Stimulated activated CD8-positive, alpha-beta memory T cell treated with anti-CD3 and anti-CD28 coated beads, Interleukin-12 subunit alpha, Interleukin-12 subunit beta, amount 100 ng/mL, for 4 hours (primary cell): Measurements from ENCODE around the gene EXOC6.

ENCODE experiments used
- DNase-seq: peaks from one replicate; pipeline ENCODE4 v3.0.0-alpha.2; 2020; ENCODE audit warnings: low read depth

The EXOC6 gene, protein sequence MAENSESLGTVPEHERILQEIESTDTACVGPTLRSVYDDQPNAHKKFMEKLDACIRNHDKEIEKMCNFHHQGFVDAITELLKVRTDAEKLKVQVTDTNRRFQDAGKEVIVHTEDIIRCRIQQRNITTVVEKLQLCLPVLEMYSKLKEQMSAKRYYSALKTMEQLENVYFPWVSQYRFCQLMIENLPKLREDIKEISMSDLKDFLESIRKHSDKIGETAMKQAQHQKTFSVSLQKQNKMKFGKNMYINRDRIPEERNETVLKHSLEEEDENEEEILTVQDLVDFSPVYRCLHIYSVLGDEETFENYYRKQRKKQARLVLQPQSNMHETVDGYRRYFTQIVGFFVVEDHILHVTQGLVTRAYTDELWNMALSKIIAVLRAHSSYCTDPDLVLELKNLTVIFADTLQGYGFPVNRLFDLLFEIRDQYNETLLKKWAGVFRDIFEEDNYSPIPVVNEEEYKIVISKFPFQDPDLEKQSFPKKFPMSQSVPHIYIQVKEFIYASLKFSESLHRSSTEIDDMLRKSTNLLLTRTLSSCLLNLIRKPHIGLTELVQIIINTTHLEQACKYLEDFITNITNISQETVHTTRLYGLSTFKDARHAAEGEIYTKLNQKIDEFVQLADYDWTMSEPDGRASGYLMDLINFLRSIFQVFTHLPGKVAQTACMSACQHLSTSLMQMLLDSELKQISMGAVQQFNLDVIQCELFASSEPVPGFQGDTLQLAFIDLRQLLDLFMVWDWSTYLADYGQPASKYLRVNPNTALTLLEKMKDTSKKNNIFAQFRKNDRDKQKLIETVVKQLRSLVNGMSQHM

DNA sequence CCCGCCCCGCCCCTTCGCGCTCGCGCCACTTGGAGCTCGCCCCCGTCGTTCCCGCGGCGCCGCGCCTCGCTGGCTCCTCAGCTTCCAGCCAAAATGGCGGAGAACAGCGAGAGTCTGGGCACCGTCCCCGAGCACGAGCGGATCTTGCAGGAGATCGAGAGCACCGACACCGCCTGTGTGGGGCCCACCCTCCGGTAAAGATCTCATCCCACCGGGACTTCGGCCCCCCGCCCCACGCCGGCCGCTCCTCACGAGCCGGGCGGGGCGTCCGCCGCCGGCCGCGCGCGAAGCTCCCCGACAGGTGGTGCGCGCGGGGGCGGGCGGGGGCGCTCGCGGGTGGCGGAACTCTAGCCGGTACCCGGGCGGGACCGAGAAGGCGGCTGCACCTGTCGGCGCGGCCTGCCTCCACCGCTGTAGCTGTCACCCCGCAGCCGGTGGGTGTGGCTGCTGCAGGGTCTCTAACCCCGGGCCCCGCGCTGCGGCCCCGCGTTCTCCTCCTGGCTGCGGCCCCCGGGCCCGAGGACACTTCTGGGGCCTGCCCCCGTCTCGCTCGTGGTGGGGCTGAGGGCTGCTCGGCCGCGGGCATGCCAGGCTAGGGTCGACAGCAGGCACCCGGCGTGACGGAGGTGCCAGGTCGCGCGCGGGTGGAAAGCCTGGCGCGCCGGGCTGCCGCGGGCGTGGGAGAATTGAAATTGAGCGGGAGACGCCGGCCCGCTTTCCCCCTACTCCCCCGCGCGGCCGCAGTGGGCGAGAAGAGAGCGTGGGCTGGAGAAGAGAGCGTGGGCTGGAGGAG, at the start of gene EXOC6:
Gene EXOC6 (plus strand): TSS at position 80 of the 793 bp plus-strand sequence. CDS start 14 bp downstream, at position 94.
- DNase-seq: peak; percentile 76

GRCh38 chr10:92799568-92799967, 48.8 kb upstream of the EXOC6 start:
- DNase-seq: no peak

- no peak for DNase-seq
Measured at GRCh38 chr10:92800134-92800733, 48.1 kb upstream of the EXOC6 start.

DNA sequence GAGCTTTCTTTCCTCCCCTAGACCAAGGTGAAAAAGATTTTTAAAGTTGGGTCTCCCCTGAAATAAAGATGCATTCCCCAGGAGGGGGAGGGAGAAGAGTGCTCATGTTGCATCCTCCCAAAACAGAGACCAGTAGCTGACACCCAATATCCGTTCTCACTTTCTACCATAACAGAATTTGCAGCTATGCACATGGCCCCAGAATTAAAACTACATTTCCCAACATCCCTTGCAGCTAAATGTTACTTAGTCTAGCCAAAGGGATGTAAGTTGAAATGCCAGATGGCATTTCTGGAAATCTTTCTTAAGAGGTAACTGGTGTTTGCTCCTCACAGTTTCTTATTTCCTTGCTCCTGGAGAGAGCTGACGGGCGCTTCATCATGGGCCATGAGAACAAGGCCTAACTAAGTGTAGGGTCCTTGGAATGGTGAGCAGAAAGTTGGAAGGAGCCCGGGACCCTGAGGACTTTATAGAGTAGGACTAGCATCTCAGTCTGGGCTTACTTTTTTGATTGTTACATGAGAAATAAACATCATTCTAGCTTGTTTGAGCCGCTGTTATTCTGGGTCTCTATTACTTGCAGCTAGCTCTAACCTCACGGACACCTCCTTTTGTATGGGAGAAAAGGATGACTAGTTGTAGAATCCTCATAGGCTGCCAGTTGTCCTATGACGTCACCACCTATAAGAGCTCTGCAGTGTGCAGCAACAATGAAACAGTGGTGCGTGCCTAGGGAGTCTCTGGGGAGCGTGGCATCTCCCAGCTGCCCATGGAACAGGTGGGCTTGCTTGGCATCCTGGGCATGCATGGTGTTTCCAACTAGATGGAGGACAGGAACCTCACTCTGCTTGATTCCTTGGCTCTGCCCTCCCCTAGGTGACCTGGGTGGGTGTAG, 46.1 kb upstream of the EXOC6 start:
- DNase-seq: no peak

GRCh38 chr10:92809840-92810239, 38.5 kb upstream of the EXOC6 start:
- DNase-seq: no peak

DNA sequence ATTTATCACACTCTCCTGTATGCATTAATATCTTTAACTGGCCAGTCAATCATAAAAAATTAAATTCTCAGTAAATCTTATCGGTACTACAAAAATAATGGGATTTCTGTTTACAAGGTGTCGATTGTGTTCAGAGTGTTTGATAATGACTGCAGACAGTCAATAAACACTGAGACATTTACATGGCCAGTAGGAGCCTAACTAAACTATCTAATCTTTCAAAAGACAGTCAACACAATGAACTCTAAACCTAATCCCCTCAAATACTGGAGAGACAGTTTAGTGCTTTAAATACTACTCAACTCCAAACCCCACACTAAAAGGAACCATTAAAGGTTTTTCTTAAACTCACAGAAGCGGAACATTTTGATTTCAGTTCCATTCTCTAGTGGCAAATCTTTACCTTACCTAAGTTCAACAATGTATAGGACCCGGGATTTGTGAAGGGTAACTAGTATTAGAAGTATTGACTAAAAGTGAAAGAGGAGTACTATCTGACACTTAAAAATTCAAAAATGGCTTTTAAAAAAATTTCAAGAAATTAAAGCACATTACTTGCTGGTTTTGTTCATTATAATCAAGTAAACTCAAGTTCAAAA, 37.3 kb upstream of the EXOC6 start:
- no peak for DNase-seq

DNA sequence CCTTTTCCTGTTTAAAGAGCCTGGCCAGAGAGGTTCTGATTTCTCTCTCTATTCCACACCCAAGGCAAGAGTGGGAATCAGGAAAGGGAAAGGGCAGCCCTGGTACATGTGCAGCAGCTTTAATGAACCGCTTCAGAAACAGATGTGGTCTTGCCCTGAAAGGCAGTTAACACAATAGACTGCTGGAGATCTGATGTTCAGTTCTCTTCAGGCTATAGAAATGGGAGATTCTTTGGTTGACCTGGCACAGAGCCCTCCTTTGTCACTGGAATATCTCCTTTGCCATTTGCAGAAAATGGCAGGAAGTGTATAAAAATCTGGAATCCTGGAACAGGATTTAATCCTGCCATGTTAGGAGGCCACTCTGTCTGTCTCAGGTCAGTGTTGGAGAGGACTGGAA, 36.3 kb upstream of the EXOC6 start:
- no peak for DNase-seq

GRCh38 chr10:92813979-92814378, 34.3 kb upstream of the EXOC6 start:
- DNase-seq: no peak

DNA sequence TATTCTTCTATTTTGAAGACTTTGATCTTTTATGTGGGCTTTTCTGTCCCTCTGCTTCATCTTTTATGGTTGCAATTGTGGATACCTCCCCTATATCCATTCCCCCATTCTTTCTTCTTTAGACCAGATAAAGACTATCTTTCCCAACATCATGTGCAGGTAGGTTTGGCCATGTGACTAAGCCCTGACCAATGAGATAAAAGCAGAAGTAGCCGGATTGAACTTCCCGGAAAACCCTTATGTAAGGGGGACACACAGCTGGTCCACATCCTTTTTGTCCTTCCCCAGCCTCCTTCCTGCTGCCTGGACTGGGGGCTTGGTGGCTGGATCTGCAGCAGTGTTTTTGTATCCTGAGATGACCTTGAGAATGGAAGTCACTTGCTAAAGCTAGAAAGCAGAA, 33.5 kb upstream of the EXOC6 start:
- no peak for DNase-seq

- DNase-seq: no peak
Measured at GRCh38 chr10:92816091-92816531, 32.2 kb upstream of the EXOC6 start.

GRCh38 chr10:92822060-92822634, 26.2 kb upstream of the EXOC6 start:
- DNase-seq: no peak

- no peak for DNase-seq
Measured at GRCh38 chr10:92822964-92823363, 25.4 kb upstream of the EXOC6 start.

DNA sequence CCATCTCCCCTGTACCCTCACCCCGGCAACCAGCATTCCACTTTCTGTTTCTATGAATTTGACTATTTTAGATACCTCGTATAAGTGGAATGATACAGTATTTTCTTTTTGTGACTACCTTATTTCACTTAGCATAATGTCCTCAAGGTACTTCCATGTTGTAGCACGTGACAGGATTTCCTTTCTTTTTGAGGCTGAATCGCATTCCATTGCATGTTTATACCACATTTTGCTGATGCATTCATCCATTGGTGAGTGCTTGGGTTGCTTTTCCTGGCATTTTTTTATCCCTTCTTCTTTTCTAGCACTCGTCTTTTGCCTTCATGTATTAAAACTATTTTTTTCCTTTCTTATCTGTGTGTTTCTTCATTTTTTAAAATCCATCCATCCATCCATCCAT, 22.3 kb upstream of the EXOC6 start:
- no peak for DNase-seq

GRCh38 chr10:92826504-92826903, 21.8 kb upstream of the EXOC6 start:
- no peak for DNase-seq

- no peak for DNase-seq
Measured at GRCh38 chr10:92829042-92829785, 19.1 kb upstream of the EXOC6 start.

GRCh38 chr10:92829786-92830377, 18.4 kb upstream of the EXOC6 start:
- DNase-seq: no peak

GRCh38 chr10:92830478-92831389, 17.6 kb upstream of the EXOC6 start:
- no peak for DNase-seq

GRCh38 chr10:92832121-92832520, 16.2 kb upstream of the EXOC6 start:
- no peak for DNase-seq
